SH-SY5Y (cell line): Measurements from ENCODE around the gene FAM240B.

Experiments
- GATA2 ChIP-seq: IDR thresholded peaks from 2 replicates; pipeline ENCODE4 v1.6.1; 2011; ENCODE audit warnings: mild to moderate bottlenecking, low read depth, low read length
- GATA3 ChIP-seq: IDR thresholded peaks from 2 replicates; pipeline ENCODE4 v1.6.1; 2011; ENCODE audit warnings: low read depth, mild to moderate bottlenecking, low read length, moderate library complexity

GRCh38 chr9:38644601-38645000, 75.3 kb downstream of the FAM240B start:
- no peak for TF ChIP-seq GATA2
- TF ChIP-seq GATA3 = no peak
